Liver (tissue), 9 donors: ENCODE measurements around the gene NPC2. TPM values are rescaled to one million over a fixed set of nuclear protein-coding genes. Genes with fewer than 3 reads are reported as not detected.

ENCODE experiments used
- DNase-seq: peaks from one replicate; pipeline ENCODE4 v3.0.0-alpha.2; 2017; ENCODE audit warnings: low spot score
- H3K27ac ChIP-seq, 2 donors: one replicate each; pipeline ENCODE4 v1.7.0; 2013; ENCODE audit warnings: inconsistent platforms in 2 of 2, low read length in 2 of 2, control low read depth in 1 of 2, low read depth in 1 of 2, mild to moderate bottlenecking in 1 of 2
- H3K27me3 ChIP-seq, 4 donors: one replicate each; pipeline versions ENCODE4 v1.6.1 to v1.7.0; 2013; ENCODE audit warnings: low read length in 3 of 4, inconsistent platforms in 1 of 4, mild to moderate bottlenecking in 1 of 4, moderate library complexity in 1 of 4; ENCODE audit not compliant: control insufficient read depth in 4 of 4, insufficient read depth in 4 of 4
- H3K36me3 ChIP-seq, 4 donors: one replicate each; pipeline versions ENCODE4 v1.6.1 to v1.7.0; 2013; ENCODE audit warnings: low read length in 3 of 4, mild to moderate bottlenecking in 3 of 4, low read depth in 1 of 4, moderate library complexity in 1 of 4; ENCODE audit not compliant: control insufficient read depth in 4 of 4, insufficient read depth in 3 of 4
- H3K4me1 ChIP-seq, 4 donors: one replicate each; pipeline versions ENCODE4 v1.6.1 to v1.7.0; 2013; ENCODE audit warnings: low read length in 3 of 4, mild to moderate bottlenecking in 3 of 4, moderate library complexity in 1 of 4; ENCODE audit not compliant: control insufficient read depth in 4 of 4, insufficient read depth in 4 of 4
- H3K4me3 ChIP-seq, 3 donors: one replicate each; pipeline versions ENCODE4 v1.6.1 to v1.7.0; 2013; ENCODE audit warnings: low read length in 3 of 3, control low read depth in 1 of 3, low read depth in 1 of 3, mild to moderate bottlenecking in 1 of 3
- H3K9ac ChIP-seq, 2 donors: one replicate each; pipeline ENCODE4 v1.7.0; 2013; ENCODE audit warnings: low read length in 2 of 2, mild to moderate bottlenecking in 2 of 2, moderate library complexity in 2 of 2, control low read depth in 1 of 2, low read depth in 1 of 2
- H3K9me3 ChIP-seq, 4 donors: one replicate each; pipeline versions ENCODE4 v1.6.1 to v1.7.0; 2013; ENCODE audit warnings: low read length in 3 of 4; ENCODE audit not compliant: control insufficient read depth in 4 of 4
- ATF3 ChIP-seq: IDR thresholded peaks from 2 replicates; pipeline ENCODE4 v1.6.1; 2016; ENCODE audit warnings: antibody characterized with exemption
- CTCF ChIP-seq: fragments of 150-350 bp; IDR thresholded peaks from 2 replicates; pipeline ENCODE4 v1.5.1; 2017; ENCODE audit warnings: improper control_type of control experiment, low read depth, low read length; ENCODE audit not compliant: missing input control
- EGR1 ChIP-seq, 2 donors: IDR thresholded peaks; 2 replicates each; pipeline ENCODE4 v1.6.1; 2016 to 2018; ENCODE audit warnings: antibody characterized with exemption in 2 of 2, low read depth in 2 of 2
- FOXA1 ChIP-seq: IDR thresholded peaks from 2 replicates; pipeline ENCODE4 v1.6.1; 2016; ENCODE audit warnings: antibody characterized with exemption
- FOXA2 ChIP-seq: IDR thresholded peaks from 2 replicates; pipeline ENCODE4 v1.6.1; 2016; ENCODE audit warnings: antibody characterized with exemption
- GABPA ChIP-seq, 2 donors: IDR thresholded peaks in 1 of 2; conservative IDR thresholded peaks in 1 of 2; 2 replicates each; pipeline ENCODE4 v1.6.1; 2016; ENCODE audit warnings: antibody characterized with exemption in 2 of 2, mild to moderate bottlenecking in 1 of 2, moderate library complexity in 1 of 2
- HNF4A ChIP-seq, 2 donors: conservative IDR thresholded peaks; 2 replicates each; pipeline ENCODE4 v1.6.1; 2016; ENCODE audit warnings: antibody characterized with exemption in 2 of 2, mild to moderate bottlenecking in 2 of 2
- HNF4G ChIP-seq: IDR thresholded peaks from 2 replicates; pipeline ENCODE4 v1.6.1; 2016; ENCODE audit warnings: antibody characterized with exemption
- JUND ChIP-seq, 2 donors: IDR thresholded peaks; 2 replicates each; pipeline ENCODE4 v1.6.1; 2016; ENCODE audit warnings: antibody characterized with exemption in 2 of 2
- MAX ChIP-seq: IDR thresholded peaks from 2 replicates; pipeline ENCODE4 v1.6.1; 2016; ENCODE audit warnings: antibody characterized with exemption
- NR2F2 ChIP-seq: IDR thresholded peaks from 2 replicates; pipeline ENCODE4 v1.6.1; 2016; ENCODE audit warnings: antibody characterized with exemption
- RAD21 ChIP-seq, 2 donors: IDR thresholded peaks; 2 replicates each; pipeline ENCODE4 v1.6.1; 2016; ENCODE audit warnings: antibody characterized with exemption in 2 of 2, mild to moderate bottlenecking in 2 of 2
- REST ChIP-seq: IDR thresholded peaks from 2 replicates; pipeline ENCODE4 v1.6.1; 2016; ENCODE audit warnings: antibody characterized with exemption, mild to moderate bottlenecking
- RXRA ChIP-seq, 2 donors: IDR thresholded peaks; 2 replicates each; pipeline ENCODE4 v1.6.1; 2017 to 2018; ENCODE audit warnings: antibody characterized with exemption in 2 of 2, mild to moderate bottlenecking in 1 of 2
- SP1 ChIP-seq: IDR thresholded peaks from 2 replicates; pipeline ENCODE4 v1.6.1; 2018; ENCODE audit warnings: antibody characterized with exemption, mild to moderate bottlenecking
- TAF1 ChIP-seq: conservative IDR thresholded peaks from 2 replicates; pipeline ENCODE4 v1.6.1; 2016; ENCODE audit warnings: antibody characterized with exemption, mild to moderate bottlenecking
- YY1 ChIP-seq: IDR thresholded peaks from 2 replicates; pipeline ENCODE4 v1.6.1; 2016; ENCODE audit warnings: antibody characterized with exemption, mild to moderate bottlenecking
- ZBTB33 ChIP-seq: IDR thresholded peaks from 2 replicates; pipeline ENCODE4 v1.6.1; 2016; ENCODE audit warnings: antibody characterized with exemption
- WGBS: extraction: QIAGEN DNeasy Blood & Tissue Kit; methylation state at CpG from one replicate; pipeline ENCODE4 v1.1.7; 2013; 5-methylcytosine and 5-hydroxymethylcytosine counted together
- polyA plus RNA-seq, 2 donors: library from polyadenylated mRNA; stranded (reverse) in 1 of 2; unstranded in 1 of 2; fragments of 200-250 nt in 1 of 2; fragments of >200 nt in 1 of 2; fragmentation: Nextera tagmentation in 1 of 2; extraction: Ambion mirVana in 1 of 2; gene quantifications; one replicate each; pipeline versions ENCODE4 v1.2.1 to v1.2.3, GENCODE V29; 2013 to 2015
- total RNA-seq, 2 donors: library from RNA; depleted of rRNA; stranded (reverse); fragments of >200 nt; gene quantifications; one replicate each; pipeline ENCODE4 v1.2.3, GENCODE V29; 2014
- donor health status: healthy.
- donor health status: healthy.
- donor health status: healthy.
- donor health status: healthy.
- donor health status: healthy.

NPC2 gene
- total and polyA plus RNA-seq, 4 donors, result 69.7 to 133 (median 105) TPM

- TF ChIP-seq TAF1 (no peak), REST (no peak)
Observed at GRCh38 chr14:74504412-74504811, 11.3 kb upstream of the NPC2 start (continued).

GRCh38 chr14:74503938-74504335, 10.8 kb upstream of the NPC2 start:
- TF ChIP-seq MAX, result no peak
- no peak for TF ChIP-seq FOXA2
- TF ChIP-seq YY1, result no peak
- no peak for TF ChIP-seq ATF3
- TF ChIP-seq TAF1, result no peak
- TF ChIP-seq REST, result no peak
- no peak for TF ChIP-seq RXRA (IDR thresholded peaks at IDR 0.05)
- no peak for TF ChIP-seq ZBTB33
- TF ChIP-seq HNF4A (conservative IDR thresholded peaks at IDR 0.05), result no peak
- TF ChIP-seq EGR1 (IDR thresholded peaks at IDR 0.05; ENCODE audit: low read depth in 2 of 2), result no peak
- TF ChIP-seq CTCF, result no peak
- TF ChIP-seq GABPA (IDR thresholded peaks at IDR 0.05 in 1 of 2, conservative IDR thresholded peaks at IDR 0.05 in 1 of 2), result no peak
- no peak for TF ChIP-seq HNF4G
- no peak for TF ChIP-seq FOXA1
- TF ChIP-seq RAD21 (IDR thresholded peaks at IDR 0.05), result no peak
- TF ChIP-seq SP1, result no peak
- no peak for TF ChIP-seq NR2F2
- TF ChIP-seq JUND (IDR thresholded peaks at IDR 0.05), result no peak
- Histone ChIP-seq H3K36me3 (no peaks in the 10 kb centered on the region), H3K4me3 (no peak overlapping the region), H3K4me1 (no peaks in the 10 kb centered on the region), H3K27me3 (no peaks in the 10 kb centered on the region), H3K9me3 (no peaks in the 10 kb centered on the region), H3K9ac (no peak overlapping the region), H3K27ac (no peak overlapping the region)
- 94% methylated on average over 12 of the region's 12 CpGs for WGBS
- no peak for DNase-seq
